ENCODE results near the gene SLC12A7. TPM values are rescaled to one million over a fixed set of nuclear protein-coding genes. Genes with fewer than 3 reads are reported as not detected.

Gene SLC12A7
- total and polyA plus RNA-seq, 10 donors, result 8.6 to 120 (median 52.3) TPM

DNA sequence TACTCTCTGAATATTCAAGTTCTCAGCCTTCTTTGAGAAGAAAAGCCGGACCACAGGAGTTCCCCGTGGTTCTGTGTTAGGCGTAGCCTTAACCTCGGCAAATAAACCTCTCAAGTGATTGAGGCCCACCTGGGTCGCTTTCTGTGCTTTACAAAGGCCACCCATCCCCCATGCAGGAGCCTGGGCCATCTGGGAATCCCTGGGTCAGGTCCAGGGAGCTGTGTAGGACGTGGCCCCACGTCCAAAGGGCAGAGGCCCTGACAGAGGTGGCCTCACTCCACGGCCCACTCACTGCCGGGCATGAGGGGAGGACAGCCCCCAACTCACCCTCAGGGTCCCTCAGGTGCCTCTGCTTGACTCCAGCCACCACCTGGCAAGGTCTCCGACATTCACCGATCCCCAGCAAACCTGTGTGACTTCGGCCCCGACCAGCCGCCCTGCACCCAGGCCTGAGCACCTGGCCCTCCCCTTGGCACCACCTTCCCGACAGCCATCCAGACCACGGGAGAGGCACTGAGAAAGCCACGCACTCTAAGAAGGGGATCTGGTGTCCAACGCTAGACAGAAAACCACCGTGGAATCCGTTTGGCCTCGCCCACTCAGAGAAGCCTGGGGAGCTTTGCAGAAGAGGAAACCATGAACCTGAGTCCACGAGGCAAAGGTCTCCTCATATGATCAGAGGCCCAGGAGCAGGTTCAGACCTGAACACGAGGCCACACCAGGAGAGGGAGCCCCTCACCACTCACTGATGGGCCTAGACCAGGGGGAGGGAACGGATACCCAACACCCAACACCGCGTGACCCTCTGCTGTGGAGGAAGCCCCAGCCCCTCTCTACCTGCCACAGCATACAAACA is 4.5 kb downstream of the SLC12A7 start:
- TF ChIP-seq POLR2A (IDR thresholded peaks at IDR 0.05) (no peak), CTCF (IDR thresholded peaks at IDR 0.05 in 8 of 11, conservative IDR thresholded peaks at IDR 0.05 in 3 of 11) (no peak), POLR2AphosphoS5 (IDR thresholded peaks at IDR 0.05) (no peak)
- WGBS, 5 donors, result 58 to 69% (median 63%) methylated on average over 15 to 26 of the region's 26 CpGs
- Histone ChIP-seq H3K4me1 (peaks cover 60 to 97% (median 87%) of the 10 kb centered on the region in 6 donors), H3K27ac (peak overlapping the region in 7 of 8 donors; percentile 40 to 94 (median 92)), H3K9me3 (no peaks in the 10 kb centered on the region), H3K36me3 (no peaks in the 10 kb centered on the region), H3K4me3 (peak overlapping the region in 3 of 8 donors; percentile 81 to 93 (median 91)), H3K27me3 (replicated peaks in 1 of 7) (peaks cover 0 to 64% (median 0%) of the 10 kb centered on the region in 7 donors)
- intact Hi-C loops (cut with DNase I; ENCODE audit: low total_unique reads), result no loop called here
- DNase-seq, result no peak

- Histone ChIP-seq H3K27me3 (replicated peaks in 1 of 7) (peaks cover 0 to 58% (median 0%) of the 10 kb centered on the region in 7 donors), H3K4me1 (peaks cover 67 to 100% (median 95%) of the 10 kb centered on the region in 6 donors), H3K36me3 (no peaks in the 10 kb centered on the region), H3K27ac (peak overlapping the region; percentile 26 to 94 (median 88)), H3K9me3 (no peaks in the 10 kb centered on the region), H3K4me3 (no peak overlapping the region)
- 53 to 65% (median 57%) methylated on average over 22 to 23 of the region's 23 CpGs for WGBS, 5 donors
- intact Hi-C loops (cut with DNase I; ENCODE audit: low total_unique reads), result no loop called here
- DNase-seq, result no peak
- TF ChIP-seq CTCF (IDR thresholded peaks at IDR 0.05 in 8 of 11, conservative IDR thresholded peaks at IDR 0.05 in 3 of 11) (no peak), POLR2AphosphoS5 (IDR thresholded peaks at IDR 0.05) (peak in 2 of 3 donors; percentile 51 to 53)
Observed at GRCh38 chr5:1106385-1107166, 5.3 kb downstream of the SLC12A7 start.

DNA sequence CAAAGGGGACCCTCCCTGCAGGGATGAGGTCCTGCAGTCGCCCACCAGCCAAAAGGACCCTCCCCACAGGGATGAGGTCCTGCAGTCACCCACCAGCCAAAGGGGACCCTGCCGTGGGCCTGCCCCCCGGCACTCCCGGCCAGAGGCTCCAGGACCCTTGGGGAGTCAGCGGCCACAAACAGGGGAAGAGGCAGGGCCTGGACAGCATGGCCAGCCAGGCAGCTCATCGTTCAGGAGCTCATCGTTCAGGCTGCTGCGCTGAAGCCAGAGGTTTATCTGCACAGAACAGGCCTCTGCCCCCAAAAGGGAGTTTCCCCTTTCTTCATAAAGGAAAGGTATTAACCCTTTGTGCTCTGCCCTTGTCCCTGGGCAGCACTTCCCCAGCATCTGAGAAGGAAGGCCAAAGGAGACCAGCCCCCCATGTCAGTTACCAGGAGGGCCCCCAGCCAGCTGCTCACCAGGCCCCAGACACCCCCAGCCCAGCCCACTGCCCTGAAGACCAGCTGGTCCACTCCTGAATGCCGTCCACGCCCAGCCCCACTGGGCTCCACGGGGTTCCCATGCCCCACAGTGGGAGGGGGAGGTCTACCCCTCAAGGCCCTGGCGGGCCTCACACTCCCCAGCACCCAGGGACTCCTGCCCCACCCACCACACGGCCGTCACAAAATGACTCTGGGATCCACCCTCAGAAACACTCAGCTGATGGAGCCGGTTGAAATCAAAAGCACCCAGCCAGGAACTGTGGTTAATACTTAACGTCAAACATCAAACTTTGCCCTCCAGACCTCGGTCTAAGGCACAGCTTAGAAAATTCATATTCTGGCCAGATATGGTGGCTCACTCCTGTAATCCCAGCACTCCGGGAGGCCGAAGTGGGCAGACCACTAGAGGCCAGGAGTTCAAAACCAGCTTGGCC is 6.3 kb downstream of the SLC12A7 start:
- DNase-seq, result no peak
- TF ChIP-seq CTCF (IDR thresholded peaks at IDR 0.05 in 8 of 11, conservative IDR thresholded peaks at IDR 0.05 in 3 of 11) (no peak), POLR2AphosphoS5 (IDR thresholded peaks at IDR 0.05) (peak in 1 of 3 donors; percentile 12), POLR2A (IDR thresholded peaks at IDR 0.05) (no peak)
- intact Hi-C loops (cut with DNase I; ENCODE audit: low total_unique reads), result no loop called here
- 26 to 38% (median 31%) methylated on average over 9 to 19 of the region's 19 CpGs for WGBS, 5 donors
- Histone ChIP-seq H3K27ac (peak overlapping the region; percentile 22 to 94 (median 88)), H3K9me3 (no peaks in the 10 kb centered on the region), H3K36me3 (no peaks in the 10 kb centered on the region), H3K4me1 (peaks cover 75 to 100% (median 94%) of the 10 kb centered on the region in 6 donors), H3K27me3 (replicated peaks in 1 of 7) (peaks cover 0 to 48% (median 0%) of the 10 kb centered on the region in 7 donors), H3K4me3 (peak overlapping the region in 4 of 8 donors; percentile 0 to 37 (median 22))

All from spleen (tissue), 11 donors.